A549 treated with dexamethasone at 1 μM for 4 hours (cell line): ENCODE measurements around the gene PEMT. TPM values are rescaled to one million over a fixed set of nuclear protein-coding genes. Genes with fewer than 3 reads are reported as not detected.

Experiments
- total RNA-seq: library from RNA; stranded (reverse); fragments of 200-300 nt; extraction: Qiagen RNA extraction; gene quantifications from 5 replicates; pipeline ENCODE4 v1.2.3, GENCODE V29; 2022

The PEMT gene
- 57.4 to 68.2 TPM (median 61.9 TPM) in 5 replicates for total RNA-seq

GRCh38 chr17:17591355-17592298 lies at the start of gene PEMT:
Gene PEMT (minus strand): TSS chr17:17591708. CDS start chr17:17591626, 82 bp downstream.

GRCh38 chr17:17496189-17497064 lies 95.1 kb downstream of the PEMT start, which contains the start of gene RASD1:
Gene RASD1 (minus strand): TSS chr17:17496395. CDS start chr17:17496181, 214 bp downstream.

GRCh38 chr17:17476865-17477467 lies 114.5 kb downstream of the PEMT start, which contains the start of gene MED9:
Gene MED9 (plus strand): TSS chr17:17477000. CDS start chr17:17477042, 42 bp downstream.

Other genes starting within 250 kb of the PEMT start
- gene MED9, start 114.7 kb downstream of the PEMT start, total RNA-seq, result 18.5 to 21.4 TPM (median 18.9 TPM) in 5 replicates
- 3.0 to 6.2 TPM (median 5.2 TPM) in 5 replicates for gene RASD1, start 95.3 kb downstream of the PEMT start, total RNA-seq
- 35.1 to 51.1 TPM (median 45.2 TPM) in 5 replicates for gene RAI1, start 89.8 kb upstream of the PEMT start, total RNA-seq
- 57.2 to 81.2 TPM (median 75.6 TPM) in 5 replicates for gene SREBF1, start 245.3 kb upstream of the PEMT start, total RNA-seq